NCI-H1436 treated with DMSO at 0.1 percent for 48 hours (cell line): ENCODE data around the gene TTC23L.
"Not testable (repeated sequence)": the region's sequence is repeated elsewhere in the genome, so short reads cannot be mapped to it uniquely, and the experiment has no call there.

ENCODE experiments used
- DNase-seq: peaks from one replicate; lab custom pipeline; 2025; lab: John Stamatoyannopoulos, UW

The TTC23L gene

GRCh38 chr5:34923256-34923655, 84.3 kb downstream of the TTC23L start:
- not testable (repeated sequence) for DNase-seq

- DNase-seq = no peak
These were observed 84.9 kb downstream of the TTC23L start for GRCh38 chr5:34923694-34924461.

GRCh38 chr5:34924462-34924765, 85.5 kb downstream of the TTC23L start:
- DNase-seq = no peak

- DNase-seq = no peak
These were observed 87.4 kb downstream of the TTC23L start for GRCh38 chr5:34926318-34926888.

GRCh38 chr5:34927785-34928184, 88.8 kb downstream of the TTC23L start:
- DNase-seq = no peak

GRCh38 chr5:34928267-34928666, 89.3 kb downstream of the TTC23L start:
- no peak for DNase-seq

GRCh38 chr5:34929134-34929719, 90.3 kb downstream of the TTC23L start, which contains the start of gene DNAJC21:
DNAJC21 (plus strand) TSS chr5:34929559; CDS start chr5:34929820, 261 bp downstream.
- DNase-seq = peak; percentile 76

GRCh38 chr5:34929720-34930461, 90.9 kb downstream of the TTC23L start:
- DNase-seq = no peak

GRCh38 chr5:34930462-34930844, 91.5 kb downstream of the TTC23L start:
- no peak for DNase-seq

GRCh38 chr5:34930870-34931269, 91.9 kb downstream of the TTC23L start:
- no peak for DNase-seq

GRCh38 chr5:34932947-34933346, 94.0 kb downstream of the TTC23L start:
- no peak for DNase-seq

GRCh38 chr5:34941936-34942335, 103.0 kb downstream of the TTC23L start:
- no peak for DNase-seq

GRCh38 chr5:34944044-34944443, 105.1 kb downstream of the TTC23L start:
- DNase-seq = no peak

- DNase-seq = no peak
These were observed 105.6 kb downstream of the TTC23L start for GRCh38 chr5:34944460-34945047.
